ENCODE measurements around the gene ATP8B3. TPM values are rescaled to one million over a fixed set of nuclear protein-coding genes. Genes with fewer than 3 reads are reported as not detected.
A peak's percentile ranks its signal among the peaks of the same experiment; 100 is the strongest.

The ATP8B3 gene
- total RNA-seq, 1 experiment from 2014 or later = 9.6 TPM

DNA sequence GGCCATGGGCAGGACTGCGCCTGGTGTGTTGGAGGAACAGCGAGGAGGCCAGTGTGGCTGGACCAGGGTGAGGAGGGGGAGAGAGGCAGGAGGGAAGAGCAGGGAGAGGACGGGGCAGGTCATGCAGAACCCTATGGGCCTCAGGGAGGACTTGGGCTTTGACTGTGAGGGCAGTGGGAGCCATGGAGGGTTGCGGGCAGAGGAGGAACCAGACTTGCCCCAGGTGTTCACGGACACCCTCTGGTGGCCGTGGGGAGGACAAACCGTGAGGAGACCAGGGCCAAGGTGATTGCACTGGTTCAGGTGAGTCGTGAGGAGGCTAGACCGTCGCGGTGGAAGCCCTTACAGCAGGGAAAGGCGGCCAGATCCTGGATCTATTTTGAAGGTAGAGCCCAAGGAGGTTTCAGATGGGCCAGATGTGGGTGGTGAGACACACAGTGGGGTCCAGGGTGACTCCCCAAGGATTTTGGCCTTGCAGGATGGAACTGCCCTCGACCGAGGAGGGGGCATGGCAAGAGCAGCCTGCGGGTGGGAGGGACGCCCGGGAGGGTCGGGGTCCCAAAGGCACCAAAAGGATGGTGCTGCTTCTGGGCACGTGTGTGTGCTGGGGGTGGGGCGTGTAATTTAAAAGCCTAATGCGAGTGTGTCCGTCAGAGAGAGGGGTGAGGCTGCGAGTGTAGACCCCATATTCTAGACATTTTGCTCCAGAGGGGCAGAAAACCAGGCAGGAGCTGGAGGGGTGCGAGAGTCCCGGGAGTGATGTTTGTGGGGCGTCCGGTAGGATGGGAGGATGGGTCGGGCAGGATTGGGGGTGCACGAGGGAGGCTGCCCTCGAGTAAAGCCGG is 39.0 kb upstream of the ATP8B3 start:
- peaks cover 0 to 10% (median 3%) of the 10 kb centered on the region in 3 experiments; a peak in 5 of 7 replicates for H3K36me3 Mint-ChIP-seq (ENCODE audit: insufficient read depth in 1 of 3, low read depth in 3 of 3)
- Histone ChIP-seq H3K9ac (ENCODE audit: extremely low read depth, insufficient read length, low read length) (no peak overlapping the region), H3K79me1 (ENCODE audit: insufficient read depth, low read depth, low read length, poor library complexity, severe bottlenecking) (peaks cover 7% of the 10 kb centered on the region), H2BK5ac (ENCODE audit: insufficient read length, low read length) (no peak overlapping the region), H3K27me3 (ENCODE audit: insufficient read depth, low read length) (no peaks in the 10 kb centered on the region), H4K91ac (ENCODE audit: insufficient read length, low read depth, low read length) (no peak overlapping the region), H3K18ac (ENCODE audit: insufficient read length, low read depth, low read length) (no peak overlapping the region), H3K4ac (ENCODE audit: low read depth, low read length) (no peak overlapping the region), H3T11ph (ENCODE audit: low read length) (no peak overlapping the region), H4K5ac (ENCODE audit: insufficient read length, low read depth, low read length) (no peak overlapping the region), H3K4me1 (ENCODE audit: insufficient read depth, low read length) (peaks cover 4% of the 10 kb centered on the region; the same call in 1 of the 2 replicates), H3K23ac (ENCODE audit: insufficient read length, low read depth, low read length) (no peak overlapping the region), H2AK5ac (ENCODE audit: insufficient read length, low read length) (no peak overlapping the region), H2BK120ac (ENCODE audit: low read depth, low read length, poor library complexity, severe bottlenecking) (no peak overlapping the region), H3K4me2 (ENCODE audit: insufficient read depth, insufficient read length, low read length) (no peak overlapping the region), H4K20me1 (ENCODE audit: control insufficient read depth, insufficient read depth, insufficient read length) (peaks cover 5% of the 10 kb centered on the region), H2BK15ac (ENCODE audit: low read depth, low read length) (no peak overlapping the region), H3K27ac (ENCODE audit: insufficient read length, low read depth, low read length) (no peak overlapping the region), H3K79me2 (ENCODE audit: insufficient read depth, low read length) (peaks cover 17% of the 10 kb centered on the region; the same call in 1 of the 2 replicates), H3K14ac (ENCODE audit: insufficient read depth, low read length) (no peak overlapping the region), H2AFZ (ENCODE audit: low read length) (no peak overlapping the region), H3K23me2 (ENCODE audit: insufficient read length, low read depth, low read length, poor library complexity, severe bottlenecking) (peaks cover 7% of the 10 kb centered on the region), H2BK12ac (ENCODE audit: insufficient read length, low read depth, low read length) (no peak overlapping the region), H3K56ac (ENCODE audit: insufficient read length, low read depth, low read length) (no peak overlapping the region), H2BK20ac (ENCODE audit: low read depth, low read length, poor library complexity, severe bottlenecking) (no peak overlapping the region), H4K8ac (replicated peaks; ENCODE audit: insufficient read length, low read depth, low read length) (no peak overlapping the region), H3K9me3 (ENCODE audit: control insufficient read depth, low read depth, low read length) (no peaks in the 10 kb centered on the region)
- H3K27ac Mint-ChIP-seq = peak overlapping the region in 2 of 3 experiments; percentile 46 to 78; a peak in 2 of 7 replicates
- peak; percentile 63 for DNase-seq
- peak; percentile 55; the same call in 2 of the 3 replicates for TF ChIP-seq CTCF (conservative IDR thresholded peaks at IDR 0.05)
- no peaks in the 10 kb centered on the region for H3K27me3 Mint-ChIP-seq (ENCODE audit: low read depth)
- no CpG with 5 or more reads among the region's 31 CpGs for WGBS (ENCODE audit: extremely low coverage, insufficient read length, low lambda C conversion rate)
- H3K9me3 Mint-ChIP-seq = no peaks in the 10 kb centered on the region
- peaks cover 22 to 49% of the 10 kb centered on the region in 2 experiments for H3K4me1 Mint-ChIP-seq
- H3K4me3 Mint-ChIP-seq = peak overlapping the region in 1 of 2 experiments; percentile 45; a peak in 1 of 5 replicates

Data from H9 (cell line).